GM12891 (cell line): ENCODE measurements around the gene KCNIP4.

Experiments
- POLR2A ChIP-seq: IDR thresholded peaks from 2 replicates; pipeline ENCODE4 v1.6.1; 2011; ENCODE audit warnings: low read depth, low read length, control low read depth
- POLR2AphosphoS5 ChIP-seq: IDR thresholded peaks from 2 replicates; pipeline ENCODE4 v1.6.1; 2011; ENCODE audit warnings: low read depth, low read length, control low read depth
- POU2F2 ChIP-seq: IDR thresholded peaks from 2 replicates; pipeline ENCODE4 v1.6.1; 2011; ENCODE audit warnings: low read depth, mild to moderate bottlenecking, control low read depth, low read length, moderate library complexity

DNA sequence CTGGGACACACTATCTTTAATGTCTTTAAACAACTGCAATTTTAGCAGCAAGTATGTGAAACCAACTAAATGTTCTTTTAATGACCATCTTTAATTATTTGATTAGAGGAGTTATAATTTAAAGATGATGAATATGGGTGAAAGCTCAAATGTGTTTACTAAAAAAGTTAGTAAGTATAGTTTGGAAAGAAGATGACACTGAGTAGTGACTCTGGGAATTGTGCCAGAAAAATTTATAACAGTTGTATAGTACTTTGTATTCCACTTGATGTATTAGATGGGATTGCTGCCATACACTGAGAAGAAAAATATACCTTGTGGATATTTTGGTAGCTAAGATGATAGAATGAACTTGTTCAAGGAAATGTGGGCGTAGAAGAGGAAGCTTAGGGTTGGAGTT, 1267.8 kb downstream of the KCNIP4 start:
- TF ChIP-seq POLR2AphosphoS5 (no peak), POLR2A (no peak), POU2F2 (no peak)
